ENCODE data around the gene POLH.
A peak's percentile ranks its signal among the peaks of the same experiment; 100 is the strongest.

POLH gene

DNA sequence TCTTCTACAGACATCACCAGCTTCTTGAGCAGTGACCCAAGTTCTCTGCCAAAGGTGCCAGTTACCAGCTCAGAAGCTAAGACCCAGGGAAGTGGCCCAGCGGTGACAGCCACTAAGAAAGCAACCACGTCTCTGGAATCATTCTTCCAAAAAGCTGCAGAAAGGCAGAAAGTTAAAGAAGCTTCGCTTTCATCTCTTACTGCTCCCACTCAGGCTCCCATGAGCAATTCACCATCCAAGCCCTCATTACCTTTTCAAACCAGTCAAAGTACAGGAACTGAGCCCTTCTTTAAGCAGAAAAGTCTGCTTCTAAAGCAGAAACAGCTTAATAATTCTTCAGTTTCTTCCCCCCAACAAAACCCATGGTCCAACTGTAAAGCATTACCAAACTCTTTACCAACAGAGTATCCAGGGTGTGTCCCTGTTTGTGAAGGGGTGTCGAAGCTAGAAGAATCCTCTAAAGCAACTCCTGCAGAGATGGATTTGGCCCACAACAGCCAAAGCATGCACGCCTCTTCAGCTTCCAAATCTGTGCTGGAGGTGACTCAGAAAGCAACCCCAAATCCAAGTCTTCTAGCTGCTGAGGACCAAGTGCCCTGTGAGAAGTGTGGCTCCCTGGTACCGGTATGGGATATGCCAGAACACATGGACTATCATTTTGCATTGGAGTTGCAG lies 37.9 kb downstream of the POLH start:
- peaks cover 38% of the 10 kb centered on the region for H3K36me3 Mint-ChIP-seq (ENCODE audit: insufficient read depth)
- ATAC-seq (replicated peaks) = no peak
- H3K4me1 Mint-ChIP-seq (ENCODE audit: low read depth in 2 of 2) = no peaks in the 10 kb centered on the region
- no peaks in the 10 kb centered on the region for H3K27me3 Mint-ChIP-seq
- no peaks in the 10 kb centered on the region for H3K9me3 Mint-ChIP-seq
- no peak overlapping the region for H3K4me3 Mint-ChIP-seq
- H3K27ac Mint-ChIP-seq = peak overlapping the region in 1 of 2 donors; percentile 6
- no peak for DNase-seq

DNA sequence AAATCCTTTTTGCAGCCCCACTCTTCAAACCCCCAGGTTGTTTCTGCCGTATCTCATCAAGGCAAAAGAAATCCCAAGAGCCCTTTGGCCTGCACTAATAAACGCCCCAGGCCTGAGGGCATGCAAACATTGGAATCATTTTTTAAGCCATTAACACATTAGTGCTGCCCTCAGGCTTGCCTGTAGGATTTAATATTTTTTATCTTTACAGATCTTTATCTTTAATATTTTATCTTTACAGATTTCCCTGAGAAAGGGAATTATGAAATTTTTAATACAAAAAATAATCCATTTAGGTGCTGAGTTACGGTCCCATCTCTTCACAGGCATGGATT lies 38.4 kb downstream of the POLH start:
- H3K4me3 Mint-ChIP-seq = no peak overlapping the region
- no peak overlapping the region for H3K27ac Mint-ChIP-seq
- ATAC-seq (replicated peaks) (no peak), DNase-seq (no peak)
- H3K9me3 Mint-ChIP-seq = no peaks in the 10 kb centered on the region
- peaks cover 38% of the 10 kb centered on the region for H3K36me3 Mint-ChIP-seq (ENCODE audit: insufficient read depth)
- no peaks in the 10 kb centered on the region for H3K4me1 Mint-ChIP-seq (ENCODE audit: low read depth in 2 of 2)
- no peaks in the 10 kb centered on the region for H3K27me3 Mint-ChIP-seq

DNA sequence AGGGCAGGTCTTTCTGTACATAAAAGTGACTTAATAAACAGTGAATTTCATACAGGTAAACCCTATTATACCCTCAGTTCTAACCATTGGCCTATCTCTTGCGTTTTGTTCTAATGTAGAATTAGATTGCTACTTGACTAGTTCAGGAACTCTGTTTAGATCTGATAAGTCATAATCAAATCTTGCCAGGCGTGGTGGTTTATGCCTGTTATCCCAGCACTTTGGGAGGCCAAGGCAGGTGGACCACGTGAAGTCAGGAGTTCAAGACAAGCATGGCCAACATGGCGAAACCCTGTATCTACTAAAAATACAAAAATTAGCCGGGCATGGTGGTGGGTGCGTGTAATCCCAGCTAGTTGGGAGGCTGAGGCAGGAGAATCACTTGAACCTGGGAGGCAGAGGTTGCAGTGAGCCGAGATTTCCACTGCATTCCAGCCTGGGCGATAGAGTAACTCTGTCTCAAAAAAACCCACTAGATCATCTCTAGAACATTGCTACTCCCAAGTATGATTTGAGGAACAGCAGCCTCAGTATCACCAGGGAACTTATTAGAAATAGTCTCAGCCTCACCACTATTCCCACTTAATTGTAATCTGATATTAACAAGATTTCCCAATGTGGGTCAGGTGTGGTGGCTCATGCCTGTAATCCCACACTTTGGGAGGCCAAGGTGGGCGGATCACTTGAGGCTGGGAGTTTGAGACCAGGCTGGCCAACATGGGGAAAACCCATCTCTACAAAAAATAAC lies 40.9 kb downstream of the POLH start:
- Mint-ChIP-seq H3K4me1 (ENCODE audit: low read depth in 2 of 2) (no peaks in the 10 kb centered on the region), H3K36me3 (ENCODE audit: insufficient read depth) (peaks cover 30% of the 10 kb centered on the region), H3K4me3 (no peak overlapping the region), H3K27me3 (no peaks in the 10 kb centered on the region), H3K27ac (peak overlapping the region; percentile 17 to 72), H3K9me3 (no peaks in the 10 kb centered on the region)
- no peak for ATAC-seq (replicated peaks)
- DNase-seq = no peak

DNA sequence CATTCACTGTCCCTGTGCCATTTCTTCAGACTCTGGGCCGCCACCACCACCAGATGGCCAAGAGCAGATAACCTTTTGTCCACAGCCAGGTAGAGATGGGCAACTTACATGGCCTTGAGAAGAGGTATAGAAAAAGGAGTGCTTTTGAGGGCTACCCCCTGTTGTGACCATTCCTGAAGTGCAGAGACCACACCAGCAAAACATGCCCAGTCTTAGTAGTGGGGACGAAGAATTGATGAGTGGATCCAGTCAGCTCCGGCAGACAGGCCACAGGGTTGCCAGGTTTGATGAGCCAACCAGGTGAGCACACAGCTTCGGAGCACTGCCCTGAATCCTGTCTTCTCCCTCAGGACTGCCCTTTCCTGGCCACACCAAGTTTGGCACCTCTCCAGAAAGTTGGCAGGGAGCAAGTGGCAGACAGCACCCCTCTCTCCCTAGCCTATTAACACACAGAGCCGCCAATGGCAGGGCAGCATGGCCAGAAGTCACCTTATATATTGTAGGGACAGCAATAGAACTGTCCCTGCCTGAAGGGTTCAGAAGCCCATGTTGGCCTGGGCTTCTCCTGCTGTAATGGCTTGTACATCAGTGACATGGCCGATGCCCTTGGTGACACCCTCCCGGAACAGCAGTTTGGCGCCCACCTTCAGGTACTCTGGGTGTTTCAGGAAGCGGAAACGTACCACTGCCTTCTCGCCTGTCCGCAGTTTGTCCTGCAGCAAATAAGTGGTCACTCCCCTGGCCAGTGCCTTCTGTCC lies 45.3 kb downstream of the POLH start:
- H3K4me1 Mint-ChIP-seq (ENCODE audit: low read depth in 2 of 2) = peaks cover 0 to 5% of the 10 kb centered on the region in 2 donors
- no peak for DNase-seq
- no peak for ATAC-seq (replicated peaks)
- no peaks in the 10 kb centered on the region for H3K9me3 Mint-ChIP-seq
- H3K4me3 Mint-ChIP-seq = no peak overlapping the region
- H3K27me3 Mint-ChIP-seq = no peaks in the 10 kb centered on the region
- H3K36me3 Mint-ChIP-seq (ENCODE audit: insufficient read depth) = peaks cover 24% of the 10 kb centered on the region
- H3K27ac Mint-ChIP-seq = peak overlapping the region; percentile 28 to 65

DNA sequence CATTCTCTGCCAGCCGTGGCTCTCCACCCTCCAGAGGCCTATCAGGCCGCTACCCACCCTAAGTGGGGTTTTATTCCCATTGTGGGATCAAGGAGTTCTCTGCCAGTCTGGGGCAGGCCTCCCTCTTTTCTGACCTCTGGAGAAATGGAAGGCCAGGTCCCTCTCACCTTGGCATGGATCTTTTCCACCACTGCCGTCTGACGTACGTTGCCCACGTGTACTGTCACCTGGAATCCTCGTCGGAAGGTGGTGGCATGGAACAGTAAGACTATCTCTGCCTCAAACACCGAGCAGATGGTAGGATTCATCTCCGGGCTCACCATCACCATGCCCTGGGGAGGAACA lies 45.8 kb downstream of the POLH start:
- Mint-ChIP-seq H3K9me3 (no peaks in the 10 kb centered on the region), H3K4me3 (no peak overlapping the region), H3K36me3 (ENCODE audit: insufficient read depth) (peaks cover 24% of the 10 kb centered on the region), H3K27me3 (no peaks in the 10 kb centered on the region), H3K27ac (no peak overlapping the region), H3K4me1 (ENCODE audit: low read depth in 2 of 2) (peaks cover 4 to 10% of the 10 kb centered on the region in 2 donors)
- ATAC-seq (replicated peaks) = no peak
- no peak for DNase-seq

DNA sequence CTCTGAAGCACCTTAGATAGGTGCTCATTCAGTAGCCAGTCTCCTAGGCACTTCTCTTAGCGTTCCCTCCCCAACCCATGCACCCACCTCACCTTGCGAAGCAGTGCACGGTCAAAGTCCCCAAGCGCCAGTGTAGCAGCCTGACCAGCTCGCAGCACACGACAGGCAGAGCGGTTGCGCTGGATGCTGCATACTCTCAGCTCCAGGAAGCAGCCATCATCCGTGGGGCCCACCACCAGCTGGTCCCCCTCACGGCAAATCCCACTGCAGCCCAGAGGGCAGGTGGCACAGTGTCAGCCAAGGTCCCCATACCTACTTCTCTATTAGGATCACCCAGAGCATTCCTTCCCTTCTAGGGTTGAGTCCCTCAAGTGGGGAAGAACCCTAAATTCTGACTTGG lies 46.6 kb downstream of the POLH start:
- Mint-ChIP-seq H3K27me3 (no peaks in the 10 kb centered on the region), H3K4me3 (no peak overlapping the region), H3K4me1 (ENCODE audit: low read depth in 2 of 2) (peaks cover 10 to 18% of the 10 kb centered on the region in 2 donors), H3K36me3 (ENCODE audit: insufficient read depth) (peaks cover 28% of the 10 kb centered on the region), H3K27ac (no peak overlapping the region), H3K9me3 (no peaks in the 10 kb centered on the region)
- ATAC-seq (replicated peaks) (no peak), DNase-seq (no peak)

DNA sequence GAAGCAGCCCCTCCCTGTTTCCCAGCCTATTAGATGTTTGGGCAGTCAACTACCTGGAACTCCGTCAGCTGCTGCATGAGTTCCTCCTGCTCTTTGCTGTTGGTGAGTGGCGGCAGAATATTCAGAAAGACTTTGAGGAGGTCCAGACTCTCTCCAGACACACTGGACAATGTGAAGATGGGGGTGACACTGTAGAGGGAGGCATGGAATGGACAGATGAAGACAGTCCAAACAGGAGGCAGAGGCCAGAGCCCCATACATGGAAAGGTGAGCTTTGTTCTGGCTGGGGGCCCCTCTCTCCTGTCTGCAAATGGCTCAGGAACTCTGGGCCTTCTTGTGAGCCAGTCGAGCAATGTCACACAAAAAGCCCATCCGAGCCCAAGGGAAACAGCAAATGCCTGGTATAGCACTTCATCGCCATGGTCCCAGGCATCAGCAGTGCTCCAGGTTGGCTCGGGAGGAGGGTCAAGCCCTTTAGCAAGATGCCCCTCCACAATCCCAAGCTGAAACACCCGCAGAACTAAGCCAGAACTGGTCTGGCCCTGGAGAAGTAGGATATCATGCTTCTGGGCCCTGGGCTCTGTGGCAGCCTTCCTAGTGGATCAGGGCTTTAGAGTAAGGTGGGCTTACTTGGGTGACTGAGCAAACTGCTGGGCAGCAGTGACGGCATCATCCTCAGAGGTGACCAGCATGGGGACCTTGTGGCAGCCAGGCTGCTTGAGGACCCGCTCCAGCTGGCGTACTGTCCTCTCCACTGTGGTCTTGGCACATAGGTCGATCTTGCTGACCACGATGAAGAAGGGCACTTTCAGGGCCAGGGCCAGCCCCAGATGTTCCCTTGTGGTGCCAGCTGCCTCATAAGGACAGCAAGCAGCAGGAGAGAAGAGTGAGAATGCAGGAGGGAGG lies 48.1 kb downstream of the POLH start:
- Mint-ChIP-seq H3K27me3 (no peaks in the 10 kb centered on the region), H3K9me3 (no peaks in the 10 kb centered on the region), H3K4me3 (no peak overlapping the region), H3K4me1 (ENCODE audit: low read depth in 2 of 2) (peaks cover 16 to 28% of the 10 kb centered on the region in 2 donors), H3K36me3 (ENCODE audit: insufficient read depth) (peaks cover 20% of the 10 kb centered on the region), H3K27ac (peak overlapping the region in 1 of 2 donors; percentile 75)
- ATAC-seq (replicated peaks) (no peak), DNase-seq (no peak)

DNA sequence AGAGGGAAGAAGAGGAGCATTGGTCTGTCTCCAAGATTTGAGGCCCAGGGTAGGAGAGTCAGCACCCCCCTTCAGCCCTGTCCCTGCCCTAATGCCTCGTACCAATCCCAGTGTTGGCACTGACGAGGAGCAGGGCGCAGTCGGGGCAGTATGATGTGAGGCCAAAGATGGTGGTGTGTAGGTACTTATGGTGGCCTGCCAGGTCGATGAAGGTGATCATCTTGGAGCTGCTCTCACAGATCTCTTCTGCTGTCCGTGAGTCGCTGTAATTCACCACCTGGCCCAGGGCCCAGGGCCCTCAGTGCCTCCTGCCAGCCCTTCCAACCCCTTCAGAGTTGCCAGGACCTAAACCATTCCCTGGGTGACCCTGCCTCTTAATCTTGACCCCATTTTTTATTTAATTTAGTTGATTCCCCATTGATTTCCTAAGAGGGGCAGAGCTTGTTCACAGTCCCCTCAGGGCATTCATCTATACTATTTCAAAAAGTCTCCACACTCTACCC lies 48.9 kb downstream of the POLH start:
- no peak for DNase-seq
- peaks cover 19 to 29% of the 10 kb centered on the region in 2 donors for H3K4me1 Mint-ChIP-seq (ENCODE audit: low read depth in 2 of 2)
- ATAC-seq (replicated peaks) = no peak
- peaks cover 24% of the 10 kb centered on the region for H3K36me3 Mint-ChIP-seq (ENCODE audit: insufficient read depth)
- H3K27ac Mint-ChIP-seq = peak overlapping the region in 1 of 2 donors; percentile 75
- H3K27me3 Mint-ChIP-seq = no peaks in the 10 kb centered on the region
- H3K9me3 Mint-ChIP-seq = no peaks in the 10 kb centered on the region
- H3K4me3 Mint-ChIP-seq = no peak overlapping the region

DNA sequence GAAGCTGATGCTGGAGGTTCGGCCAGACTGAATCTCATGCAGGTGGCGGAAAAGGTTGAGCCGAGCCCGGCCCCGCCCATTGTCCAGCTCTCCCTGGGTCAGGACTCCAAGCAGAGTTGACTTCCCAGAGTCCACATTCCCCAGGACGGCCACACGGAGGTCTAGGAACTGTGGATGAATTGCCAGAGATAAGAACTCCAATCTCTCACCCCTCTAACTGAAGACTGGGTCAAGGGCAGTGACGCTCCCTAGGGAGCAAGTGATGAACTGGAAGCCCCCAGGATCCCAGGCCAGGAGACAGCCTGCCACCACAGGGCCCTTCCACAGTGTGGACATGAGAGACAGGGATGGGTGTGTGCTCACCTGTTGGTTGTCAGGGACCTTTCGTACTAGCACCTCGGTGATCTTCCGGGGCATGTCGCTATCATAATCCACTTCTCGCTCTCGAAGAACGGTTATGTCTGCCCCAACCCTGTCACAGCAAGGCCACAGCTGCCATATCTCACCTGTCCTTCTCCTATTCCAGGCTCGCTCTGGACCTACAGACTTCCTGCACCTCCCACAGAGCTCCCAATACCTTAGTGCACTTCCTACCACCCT lies 49.5 kb downstream of the POLH start:
- peaks cover 25% of the 10 kb centered on the region for H3K36me3 Mint-ChIP-seq (ENCODE audit: insufficient read depth)
- H3K4me3 Mint-ChIP-seq = no peak overlapping the region
- DNase-seq (no peak), ATAC-seq (replicated peaks) (no peak)
- H3K4me1 Mint-ChIP-seq (ENCODE audit: low read depth in 2 of 2) = peaks cover 24 to 34% of the 10 kb centered on the region in 2 donors
- H3K9me3 Mint-ChIP-seq = no peaks in the 10 kb centered on the region
- H3K27ac Mint-ChIP-seq = peak overlapping the region in 1 of 2 donors; percentile 42
- no peaks in the 10 kb centered on the region for H3K27me3 Mint-ChIP-seq

DNA sequence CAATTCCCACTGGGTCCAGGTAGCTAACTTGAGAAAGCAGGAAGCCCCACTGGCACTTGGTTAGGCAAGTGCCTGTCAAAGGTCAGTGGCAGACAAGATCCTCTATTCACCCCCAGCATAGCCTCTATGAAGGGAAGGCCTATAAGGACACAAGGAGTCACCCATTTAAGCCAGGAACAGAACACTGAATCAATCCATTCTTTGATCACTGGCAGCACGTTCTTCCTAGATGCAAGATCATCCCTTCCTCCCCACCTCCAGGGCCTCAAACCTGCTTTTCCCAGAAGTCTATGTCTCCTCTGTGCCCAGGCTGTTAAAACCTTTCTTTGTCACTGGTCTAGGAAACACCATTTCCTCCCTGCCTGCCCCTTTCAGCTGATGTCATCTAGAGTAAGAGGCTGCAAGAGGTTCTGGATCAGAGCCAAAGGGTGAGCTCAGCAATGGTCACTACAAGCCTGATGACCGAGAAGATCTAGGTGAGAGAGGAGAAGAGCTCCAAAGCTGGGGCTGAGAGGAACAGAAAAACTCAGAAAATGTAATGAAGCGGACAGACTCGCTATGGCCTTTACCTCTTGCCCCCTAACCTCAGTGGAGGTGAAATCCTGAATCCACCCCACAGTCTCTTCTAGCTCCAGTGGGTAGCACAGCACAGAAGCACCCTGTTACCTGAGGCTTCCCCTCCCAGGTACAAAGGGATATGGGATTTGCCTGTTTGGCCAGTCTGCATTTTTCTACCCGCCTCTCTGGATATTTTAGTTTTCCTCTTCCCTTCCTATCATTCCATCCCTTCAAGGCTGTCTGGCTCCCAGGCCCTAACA lies 51.2 kb downstream of the POLH start:
- peak overlapping the region; percentile 99 for H3K4me3 Mint-ChIP-seq
- H3K4me1 Mint-ChIP-seq (ENCODE audit: low read depth in 2 of 2) = peaks cover 24 to 34% of the 10 kb centered on the region in 2 donors
- ATAC-seq (replicated peaks) (no peak), DNase-seq (no peak)
- peaks cover 27% of the 10 kb centered on the region for H3K36me3 Mint-ChIP-seq (ENCODE audit: insufficient read depth)
- peak overlapping the region in 1 of 2 donors; percentile 42 for H3K27ac Mint-ChIP-seq
- no peaks in the 10 kb centered on the region for H3K27me3 Mint-ChIP-seq
- no peaks in the 10 kb centered on the region for H3K9me3 Mint-ChIP-seq

DNA sequence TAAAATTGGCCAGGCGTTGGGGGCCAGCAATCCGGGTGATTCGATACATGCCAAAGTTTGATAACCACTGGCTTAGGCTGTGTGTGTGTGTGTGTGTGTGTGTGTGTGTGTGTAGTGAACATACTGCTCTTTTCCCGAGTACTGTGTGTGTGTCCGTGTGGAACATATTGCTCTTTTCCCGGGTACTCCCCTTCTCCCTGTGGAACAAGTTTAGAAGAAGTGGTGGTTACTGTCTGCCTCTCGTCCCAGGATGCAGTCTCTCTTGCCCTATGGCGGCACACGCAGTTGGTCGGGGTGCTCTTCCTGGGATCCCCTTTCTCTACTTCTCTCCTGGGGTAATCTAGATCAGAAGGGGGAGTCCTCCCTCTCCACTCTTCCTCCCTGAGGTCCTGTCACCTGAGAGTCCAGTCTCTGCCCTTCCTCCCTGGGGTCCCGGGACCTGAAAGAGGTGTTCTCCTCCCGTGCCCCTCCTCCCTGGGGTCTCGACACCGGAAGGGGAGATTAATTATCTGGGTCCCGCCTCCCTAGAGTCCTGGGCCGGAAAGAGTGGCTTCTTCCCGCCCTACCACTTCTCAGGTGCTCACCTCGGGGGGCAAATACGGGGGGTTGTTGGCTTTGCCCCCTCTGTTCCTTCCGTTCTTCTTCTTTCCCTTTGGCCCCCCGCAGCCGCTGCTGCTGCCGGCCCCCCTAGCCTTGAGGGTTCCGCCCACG lies 52.6 kb downstream of the POLH start:
- no peaks in the 10 kb centered on the region for H3K27me3 Mint-ChIP-seq
- ATAC-seq (replicated peaks) (peak; percentile 19), DNase-seq (peak; percentile 37 to 46 (median 39))
- peaks cover 22% of the 10 kb centered on the region for H3K36me3 Mint-ChIP-seq (ENCODE audit: insufficient read depth)
- no peaks in the 10 kb centered on the region for H3K9me3 Mint-ChIP-seq
- peaks cover 24 to 34% of the 10 kb centered on the region in 2 donors for H3K4me1 Mint-ChIP-seq (ENCODE audit: low read depth in 2 of 2)
- peak overlapping the region; percentile 92 to 97 for H3K27ac Mint-ChIP-seq
- H3K4me3 Mint-ChIP-seq = peak overlapping the region; percentile 99
